Dermis blood vessel endothelial cell (primary cell): Measurements from ENCODE around the gene ZNF460. TPM values are rescaled to one million over a fixed set of nuclear protein-coding genes. Genes with fewer than 3 reads are reported as not detected.

ENCODE experiments used
- total RNA-seq: library from RNA; depleted of rRNA; stranded (reverse); fragments of >200 nt; gene quantifications from 2 replicates; pipeline ENCODE4 v1.2.3, GENCODE V29; 2014

Gene ZNF460
- total RNA-seq, 1 donor from 2014 or later, result 88.0 TPM

Other genes starting within 250 kb of the ZNF460 start
- not detected in 2 replicates for gene USP29, start 160.5 kb upstream of the ZNF460 start, total RNA-seq
- gene ZIM3, start 135.3 kb upstream of the ZNF460 start, total RNA-seq, result not detected in 2 replicates
- not detected in 2 replicates for gene DUXA, start 113.0 kb upstream of the ZNF460 start, total RNA-seq
- gene ZNF264, start 89.0 kb upstream of the ZNF460 start, total RNA-seq, result 48.5 and 65.0 TPM in 2 replicates
- gene AURKC, start 49.5 kb upstream of the ZNF460 start, total RNA-seq, result 0.17 and 0.84 TPM in 2 replicates
- 26.9 and 39.7 TPM in 2 replicates for gene ZNF805, start 39.9 kb upstream of the ZNF460 start, total RNA-seq
- 10.0 and 15.1 TPM in 2 replicates for gene ZNF543, start 40.0 kb downstream of the ZNF460 start, total RNA-seq
- 10.5 and 11.1 TPM in 2 replicates for gene ZNF304, start 70.8 kb downstream of the ZNF460 start, total RNA-seq
- 8.8 and 11.6 TPM in 2 replicates for gene TRAPPC2B, start 83.1 kb downstream of the ZNF460 start, total RNA-seq
- 1.9 and 3.6 TPM in 2 replicates for gene ZNF547, start 83.1 kb downstream of the ZNF460 start, total RNA-seq
- 13.3 and 16.0 TPM in 2 replicates for gene ZNF548, start 109.4 kb downstream of the ZNF460 start, total RNA-seq
- gene ZNF17, start 130.7 kb downstream of the ZNF460 start, total RNA-seq, result 10.9 and 11.4 TPM in 2 replicates
- gene ZNF749, start 154.8 kb downstream of the ZNF460 start, total RNA-seq, result 10.7 and 12.6 TPM in 2 replicates
- 0.28 and 0.34 TPM in 2 replicates for gene VN1R1, start 176.7 kb downstream of the ZNF460 start, total RNA-seq
- gene ZNF772, start 197.1 kb downstream of the ZNF460 start, total RNA-seq, result 19.3 and 22.3 TPM in 2 replicates
- gene ZNF419, start 207.3 kb downstream of the ZNF460 start, total RNA-seq, result 7.8 and 12.6 TPM in 2 replicates
- 15.3 and 17.5 TPM in 2 replicates for gene ZNF773, start 219.5 kb downstream of the ZNF460 start, total RNA-seq
- gene ZNF549, start 246.9 kb downstream of the ZNF460 start, total RNA-seq, result 4.8 and 5.8 TPM in 2 replicates